IMR-90 (cell line): ENCODE measurements around the gene SLC8A1. TPM values are rescaled to one million over a fixed set of nuclear protein-coding genes. Genes with fewer than 3 reads are reported as not detected.

Experiments
- ATAC-seq: fragments of 200-7000 bp; cut with Tn5 transposase; 2 replicates; pipeline ENCODE4 v1.9.1; 2020; ENCODE audit warnings: low read depth, mild to moderate bottlenecking, moderate library complexity
- BruUV-seq: library from RNA; stranded (reverse); fragments of 400-500 nt; replicated peaks from 2 replicates; lab custom pipeline; 2021; lab: Mats Ljungman, UMichigan
- CTCF ChIA-PET: fragments of 300-600 bp; formaldehyde crosslinking; extraction: SDS; loops from one replicate; lab custom pipeline; 2021; ENCODE audit warnings: antibody characterized with exemption; lab: Yijun Ruan, JAX
- POLR2A ChIA-PET: fragments of 300-600 bp; sonication (Branson Sonifier 250); formaldehyde crosslinking; loops from one replicate; lab custom pipeline; 2022; ENCODE audit warnings: antibody characterized with exemption; ENCODE audit not compliant: unreplicated experiment; lab: Charles Lee
- DNase-seq: peaks from one replicate; pipeline ENCODE4 v3.0.0; 2013
- H2AFZ ChIP-seq: replicated peaks from 2 replicates; pipeline ENCODE3; 2013; ENCODE audit warnings: low read length, mild to moderate bottlenecking; ENCODE audit not compliant: poor library complexity
- H2AK5ac ChIP-seq: 2 replicates; pipeline ENCODE4 v1.6.1; 2013; ENCODE audit warnings: low read depth, low read length, inconsistent platforms
- H2AK9ac ChIP-seq: replicated peaks from 2 replicates; pipeline ENCODE3; 2013; ENCODE audit warnings: mild to moderate bottlenecking, low read depth, low read length, moderate library complexity; ENCODE audit not compliant: poor library complexity
- H2BK120ac ChIP-seq: 2 replicates; pipeline ENCODE4 v1.6.1; 2013; ENCODE audit warnings: low read depth, low read length, inconsistent platforms
- H2BK15ac ChIP-seq: 3 replicates; pipeline ENCODE4 v1.6.1; 2013; ENCODE audit warnings: low read depth, low read length, inconsistent platforms
- H2BK20ac ChIP-seq: 2 replicates; pipeline ENCODE4 v1.6.1; 2013; ENCODE audit warnings: low read depth, mild to moderate bottlenecking, inconsistent platforms, low read length, moderate library complexity
- H2BK5ac ChIP-seq: 2 replicates; pipeline ENCODE4 v1.6.1; 2013; ENCODE audit warnings: mild to moderate bottlenecking, low read depth, low read length, inconsistent platforms; ENCODE audit not compliant: poor library complexity, severe bottlenecking
- H3K14ac ChIP-seq: replicated peaks from 2 replicates; pipeline ENCODE4 v1.6.1; 2013; ENCODE audit warnings: low read depth, low read length, inconsistent platforms
- H3K18ac ChIP-seq: 2 replicates; pipeline ENCODE4 v1.6.1; 2013; ENCODE audit warnings: low read depth, low read length, control low read depth
- H3K23ac ChIP-seq: 2 replicates; pipeline ENCODE4 v1.6.1; 2013; ENCODE audit warnings: low read depth, low read length, inconsistent platforms
- H3K27ac ChIP-seq: 2 replicates; pipeline ENCODE4 v1.5.1; 2013; ENCODE audit warnings: mild to moderate bottlenecking, control low read depth, low read length; ENCODE audit not compliant: insufficient read depth
- H3K27me3 ChIP-seq: 2 replicates; pipeline ENCODE4 v1.6.1; 2013; ENCODE audit warnings: low read length; ENCODE audit not compliant: control insufficient read depth, insufficient read depth
- H3K36me3 ChIP-seq: 2 replicates; pipeline ENCODE4 v1.6.1; 2013; ENCODE audit warnings: low read length, mixed read lengths; ENCODE audit not compliant: control insufficient read depth, insufficient read depth
- H3K4ac ChIP-seq: 2 replicates; pipeline ENCODE4 v1.6.1; 2013; ENCODE audit warnings: low read depth, low read length, inconsistent platforms
- H3K4me1 ChIP-seq: 2 replicates; pipeline ENCODE4 v1.6.1; 2013; ENCODE audit warnings: low read length, mixed read lengths; ENCODE audit not compliant: control insufficient read depth, insufficient read depth
- H3K4me2 ChIP-seq: 2 replicates; pipeline ENCODE4 v1.6.1; 2013; ENCODE audit warnings: low read depth, mild to moderate bottlenecking, control low read depth, low read length, moderate library complexity
- H3K4me3 ChIP-seq: 2 replicates; pipeline ENCODE4 v1.5.1; 2013; ENCODE audit warnings: low read depth, mild to moderate bottlenecking, control low read depth, low read length, moderate library complexity; ENCODE audit not compliant: insufficient read depth
- H3K56ac ChIP-seq: 2 replicates; pipeline ENCODE4 v1.6.1; 2013; ENCODE audit warnings: low read length, inconsistent platforms; ENCODE audit not compliant: insufficient read depth; ENCODE audit errors: extremely low read depth
- H3K79me1 ChIP-seq, 2 experiments: 2 replicates each; pipeline ENCODE4 v1.6.1; 2013; ENCODE audit warnings: low read length in 2 of 2, inconsistent platforms in 1 of 2, low read depth in 1 of 2
- H3K9ac ChIP-seq: 2 replicates; pipeline ENCODE4 v1.6.1; 2013; ENCODE audit warnings: low read depth, low read length, control low read depth
- H3K9me1 ChIP-seq: 2 replicates; pipeline ENCODE4 v1.6.1; 2013; ENCODE audit warnings: low read length, inconsistent platforms; ENCODE audit not compliant: insufficient read depth
- H3K9me3 ChIP-seq: 2 replicates; pipeline ENCODE4 v1.6.1; 2013; ENCODE audit warnings: low read length; ENCODE audit not compliant: control insufficient read depth, insufficient read depth
- H4K20me1 ChIP-seq: 2 replicates; pipeline ENCODE4 v1.6.1; 2013; ENCODE audit warnings: low read length, inconsistent platforms; ENCODE audit not compliant: insufficient read depth
- H4K5ac ChIP-seq: 2 replicates; pipeline ENCODE4 v1.6.1; 2013; ENCODE audit warnings: mild to moderate bottlenecking, low read depth, low read length, control low read depth
- H4K8ac ChIP-seq, 2 experiments: 2 replicates each; pipeline ENCODE4 v1.6.1; 2013; ENCODE audit warnings: low read depth in 2 of 2, low read length in 2 of 2, control low read depth in 1 of 2, inconsistent platforms in 1 of 2
- H4K91ac ChIP-seq: 2 replicates; pipeline ENCODE4 v1.6.1; 2013; ENCODE audit warnings: low read depth, low read length, inconsistent platforms; ENCODE audit not compliant: insufficient read depth
- CEBPB ChIP-seq: IDR thresholded peaks from 2 replicates; pipeline ENCODE4 v1.6.1; 2012; ENCODE audit warnings: low read depth, low read length, improper control_type of control experiment
- CTCF ChIP-seq: conservative IDR thresholded peaks from 2 replicates; pipeline ENCODE4 v1.5.1; 2012; ENCODE audit warnings: mild to moderate bottlenecking, low read depth, low read length, improper control_type of control experiment
- FOS ChIP-seq: fragments of 150-350 bp; IDR thresholded peaks from 2 replicates; pipeline ENCODE4 v1.6.1; 2016; ENCODE audit warnings: low read depth, low read length
- MAFK ChIP-seq: IDR thresholded peaks from 2 replicates; pipeline ENCODE4 v1.6.1; 2012; ENCODE audit warnings: low read depth, low read length, improper control_type of control experiment
- NFE2L2 ChIP-seq: fragments of 150-350 bp; IDR thresholded peaks from 2 replicates; pipeline ENCODE4 v1.6.1; 2016; ENCODE audit warnings: low read depth, mild to moderate bottlenecking, low read length
- RCOR1 ChIP-seq: IDR thresholded peaks from 2 replicates; pipeline ENCODE4 v1.6.1; 2012; ENCODE audit warnings: mild to moderate bottlenecking, low read length, improper control_type of control experiment; ENCODE audit not compliant: insufficient replicate concordance
- WGBS, 2 experiments: methylation state at CpG; one replicate each; pipeline versions ENCODE4 v1.1.5 to v1.1.7; 2013; ENCODE audit warnings: missing lambda C conversion rate in 2 of 2; ENCODE audit not compliant: insufficient read length in 1 of 2; ENCODE audit errors: extremely low coverage in 2 of 2; 5-methylcytosine and 5-hydroxymethylcytosine counted together
- dilution Hi-C: fragments of 300-500 bp; cut with HindIII; formaldehyde crosslinking; loops from one replicate; pipeline ENCODE4 v1.14.3; 2018; ENCODE audit warnings: low sequenced_read_pairs; ENCODE audit not compliant: unreplicated experiment
- in situ Hi-C: fragments of 300-500 bp; cut with MboI; formaldehyde crosslinking; loops from 3 replicates; pipeline ENCODE4 v1.14.3; 2019; ENCODE audit warnings: low sequenced_read_pairs, inconsistent platforms, mixed read lengths
- intact Hi-C: fragments of 100-400 bp; cut with micrococcal nuclease; formaldehyde crosslinking; loops from 2 replicates; pipeline ENCODE4 v1.10.0; 2022
- polyA plus RNA-seq, 3 experiments: library from polyadenylated mRNA; depleted of rRNA; stranded (reverse); fragments of >200 nt; gene quantifications; 2 replicates each; pipeline ENCODE4 v1.2.3, GENCODE V29; 2012; ENCODE audit warnings: low replicate concordance in 1 of 3
- total RNA-seq: library from RNA; depleted of rRNA; stranded (reverse); fragments of >200 nt; gene quantifications from 2 replicates; pipeline ENCODE4 v1.2.3, GENCODE V29; 2012

Gene SLC8A1
- total and polyA plus RNA-seq, 2 of the 4 experiments (the other 2 are of a cell fraction): 7.7 to 57.0 TPM

- no peaks in the 10 kb centered on the region for H3K27me3 ChIP-seq
- no peak overlapping the region for H3K23ac ChIP-seq
- no peaks in the 10 kb centered on the region for H3K36me3 ChIP-seq
- no peak overlapping the region for H3K27ac ChIP-seq
- CTCF ChIA-PET: interaction anchor here (0.6 to 0.7 kb wide), 2 partner anchors 18 to 337 kb away, joined by 3 read pairs; no protein-coding TSS in a partner anchor
- peaks cover 3% of the 10 kb centered on the region; the same call in 1 of the 2 replicates for H3K9me1 ChIP-seq
- H4K5ac ChIP-seq: no peak overlapping the region
- BruUV-seq: no TSS peak
- no peak overlapping the region for H2AK9ac ChIP-seq
- H2BK20ac ChIP-seq: no peak overlapping the region
- no CpG with 5 or more reads among the region's 5 CpGs for WGBS, 2 experiments
- no peak overlapping the region for H4K8ac ChIP-seq
- H3K4me1 ChIP-seq: peaks cover 9% of the 10 kb centered on the region
- no peak overlapping the region for H2AK5ac ChIP-seq
- H2BK120ac ChIP-seq: no peak overlapping the region
- POLR2A ChIA-PET: no interaction called here
- no peak overlapping the region for H3K18ac ChIP-seq
- H2BK5ac ChIP-seq: no peak overlapping the region
- no peaks in the 10 kb centered on the region for H3K79me1 ChIP-seq
- TF ChIP-seq CTCF (no peak), MAFK (peak; percentile 13; the same call in 1 of the 2 replicates), NFE2L2 (no peak), RCOR1 (no peak), CEBPB (no peak), FOS (no peak)
- no peaks in the 10 kb centered on the region for H4K20me1 ChIP-seq
- H3K14ac ChIP-seq: no peak overlapping the region
- H2AFZ ChIP-seq: no peak overlapping the region
- no peak overlapping the region for H3K4ac ChIP-seq
- no peak overlapping the region for H2BK15ac ChIP-seq
- peak overlapping the region; percentile 19; the same call in 1 of the 2 replicates for H3K4me3 ChIP-seq
- peak overlapping the region; percentile 88 for H3K4me2 ChIP-seq
- H3K9me3 ChIP-seq: no peaks in the 10 kb centered on the region
- dilution Hi-C loops (no loop called here), intact Hi-C loops (loop anchor here (10.0 kb wide), 1 partner anchor 423 kb away; no protein-coding TSS in a partner anchor), in situ Hi-C loops (loop anchor here (10.0 kb wide), 1 partner anchor 553 kb away; no protein-coding TSS in a partner anchor)
- DNase-seq (no peak), ATAC-seq (peak; percentile 44)
- no peak overlapping the region for H3K56ac ChIP-seq
- no peak overlapping the region for H4K91ac ChIP-seq
- H3K9ac ChIP-seq: no peak overlapping the region
Measured at GRCh38 chr2:40457837-40458236, 5.9 kb upstream of the SLC8A1 start.
